ENCODE results near the gene HTR4.

HTR4 gene

GRCh38 chr5:148585988-148586387 is 68.3 kb downstream of the HTR4 start:
- Mint-ChIP-seq H3K4me3 (no peak overlapping the region), H3K9me3 (no peaks in the 10 kb centered on the region), H3K27me3 (ENCODE audit: low read depth, poor library complexity) (peaks cover 2% of the 10 kb centered on the region), H3K4me1 (no peaks in the 10 kb centered on the region), H3K27ac (no peak overlapping the region), H3K36me3 (ENCODE audit: low read depth) (no peaks in the 10 kb centered on the region)
- TF ChIP-seq, protein P1, sequence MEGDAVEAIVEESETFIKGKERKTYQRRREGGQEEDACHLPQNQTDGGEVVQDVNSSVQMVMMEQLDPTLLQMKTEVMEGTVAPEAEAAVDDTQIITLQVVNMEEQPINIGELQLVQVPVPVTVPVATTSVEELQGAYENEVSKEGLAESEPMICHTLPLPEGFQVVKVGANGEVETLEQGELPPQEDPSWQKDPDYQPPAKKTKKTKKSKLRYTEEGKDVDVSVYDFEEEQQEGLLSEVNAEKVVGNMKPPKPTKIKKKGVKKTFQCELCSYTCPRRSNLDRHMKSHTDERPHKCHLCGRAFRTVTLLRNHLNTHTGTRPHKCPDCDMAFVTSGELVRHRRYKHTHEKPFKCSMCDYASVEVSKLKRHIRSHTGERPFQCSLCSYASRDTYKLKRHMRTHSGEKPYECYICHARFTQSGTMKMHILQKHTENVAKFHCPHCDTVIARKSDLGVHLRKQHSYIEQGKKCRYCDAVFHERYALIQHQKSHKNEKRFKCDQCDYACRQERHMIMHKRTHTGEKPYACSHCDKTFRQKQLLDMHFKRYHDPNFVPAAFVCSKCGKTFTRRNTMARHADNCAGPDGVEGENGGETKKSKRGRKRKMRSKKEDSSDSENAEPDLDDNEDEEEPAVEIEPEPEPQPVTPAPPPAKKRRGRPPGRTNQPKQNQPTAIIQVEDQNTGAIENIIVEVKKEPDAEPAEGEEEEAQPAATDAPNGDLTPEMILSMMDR (IDR thresholded peaks at IDR 0.05): no peak
- no peak for DNase-seq

DNA sequence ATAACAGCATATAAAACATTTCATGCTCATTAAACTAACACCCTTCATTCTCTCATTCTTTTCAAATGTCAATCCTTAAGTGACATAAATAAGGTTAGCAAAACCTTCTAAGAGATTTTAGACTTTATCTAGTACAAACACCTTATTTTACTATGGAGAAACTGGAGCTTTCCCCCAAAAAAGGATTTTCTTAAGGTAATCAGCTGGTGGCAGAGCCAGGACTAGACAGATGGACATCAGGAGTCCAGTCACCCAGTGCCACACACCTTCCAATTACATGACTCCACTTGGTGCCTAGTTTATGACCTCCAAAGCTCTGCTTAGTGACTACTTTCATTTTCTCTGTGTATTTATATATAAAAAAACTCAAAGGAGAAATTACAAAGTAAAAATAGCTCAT is 70.2 kb downstream of the HTR4 start:
- H3K36me3 Mint-ChIP-seq (ENCODE audit: low read depth): no peaks in the 10 kb centered on the region
- no peak for DNase-seq
- no peak overlapping the region for H3K4me3 Mint-ChIP-seq
- peaks cover 2% of the 10 kb centered on the region for H3K27me3 Mint-ChIP-seq (ENCODE audit: low read depth, poor library complexity)
- H3K9me3 Mint-ChIP-seq: no peaks in the 10 kb centered on the region
- TF ChIP-seq, protein P1 (IDR thresholded peaks at IDR 0.05): no peak
- no peaks in the 10 kb centered on the region for H3K4me1 Mint-ChIP-seq
- no peak overlapping the region for H3K27ac Mint-ChIP-seq

- H3K9me3 Mint-ChIP-seq: no peaks in the 10 kb centered on the region
- TF ChIP-seq, protein P1 (IDR thresholded peaks at IDR 0.05): no peak
- H3K27ac Mint-ChIP-seq: no peak overlapping the region
- no peak for DNase-seq
- peaks cover 2% of the 10 kb centered on the region for H3K27me3 Mint-ChIP-seq (ENCODE audit: low read depth, poor library complexity)
- no peak overlapping the region for H3K4me3 Mint-ChIP-seq
- no peaks in the 10 kb centered on the region for H3K4me1 Mint-ChIP-seq
- no peaks in the 10 kb centered on the region for H3K36me3 Mint-ChIP-seq (ENCODE audit: low read depth)
Measured at GRCh38 chr5:148583421-148583965, 70.8 kb downstream of the HTR4 start.

- no peaks in the 10 kb centered on the region for H3K9me3 Mint-ChIP-seq
- DNase-seq: no peak
- no peak overlapping the region for H3K27ac Mint-ChIP-seq
- H3K27me3 Mint-ChIP-seq (ENCODE audit: low read depth, poor library complexity): peaks cover 4% of the 10 kb centered on the region
- H3K4me1 Mint-ChIP-seq: no peaks in the 10 kb centered on the region
- TF ChIP-seq, protein P1 (IDR thresholded peaks at IDR 0.05): no peak
- no peaks in the 10 kb centered on the region for H3K36me3 Mint-ChIP-seq (ENCODE audit: low read depth)
- no peak overlapping the region for H3K4me3 Mint-ChIP-seq
Measured at GRCh38 chr5:148574167-148574566, 80.2 kb downstream of the HTR4 start.

- Mint-ChIP-seq H3K36me3 (ENCODE audit: low read depth) (no peaks in the 10 kb centered on the region), H3K9me3 (no peaks in the 10 kb centered on the region), H3K27ac (no peak overlapping the region), H3K4me1 (no peaks in the 10 kb centered on the region), H3K27me3 (ENCODE audit: low read depth, poor library complexity) (peaks cover 4% of the 10 kb centered on the region), H3K4me3 (no peak overlapping the region)
- DNase-seq: no peak
- TF ChIP-seq, protein P1 (IDR thresholded peaks at IDR 0.05): no peak
Measured at GRCh38 chr5:148573374-148573773, 81.0 kb downstream of the HTR4 start.

GRCh38 chr5:148569948-148570347 is 84.4 kb downstream of the HTR4 start:
- Mint-ChIP-seq H3K27me3 (ENCODE audit: low read depth, poor library complexity) (no peaks in the 10 kb centered on the region), H3K4me1 (no peaks in the 10 kb centered on the region), H3K9me3 (no peaks in the 10 kb centered on the region), H3K4me3 (no peak overlapping the region), H3K27ac (no peak overlapping the region), H3K36me3 (ENCODE audit: low read depth) (no peaks in the 10 kb centered on the region)
- DNase-seq: no peak
- TF ChIP-seq, protein P1 (IDR thresholded peaks at IDR 0.05): no peak
